ENCODE measurements around the gene TXLNB.
A peak's percentile ranks its signal among the peaks of the same experiment; 100 is the strongest.

Gene TXLNB

DNA sequence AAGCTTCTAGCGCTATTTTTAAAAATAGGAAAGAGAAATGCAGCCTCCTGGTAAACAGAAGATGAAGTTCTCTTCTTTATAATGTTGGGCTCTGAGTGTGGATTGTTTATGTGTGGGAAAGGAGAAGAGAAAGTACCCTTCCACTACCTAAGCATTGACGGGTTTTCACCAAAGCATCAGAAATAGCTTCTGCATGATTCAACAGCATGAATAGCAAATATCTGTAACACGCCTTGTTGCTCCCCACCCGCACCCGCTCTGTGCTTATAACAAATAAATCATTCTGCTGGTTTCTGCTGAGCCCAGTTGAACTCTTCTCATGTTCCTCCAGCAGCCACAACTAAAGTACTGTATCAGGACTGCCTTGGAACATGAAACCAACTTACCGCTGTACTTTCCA is 20.7 kb downstream of the TXLNB start:
- FAIRE-seq (no peak), DNase-seq (ENCODE audit: low spot score) (peak; percentile 49)

DNA sequence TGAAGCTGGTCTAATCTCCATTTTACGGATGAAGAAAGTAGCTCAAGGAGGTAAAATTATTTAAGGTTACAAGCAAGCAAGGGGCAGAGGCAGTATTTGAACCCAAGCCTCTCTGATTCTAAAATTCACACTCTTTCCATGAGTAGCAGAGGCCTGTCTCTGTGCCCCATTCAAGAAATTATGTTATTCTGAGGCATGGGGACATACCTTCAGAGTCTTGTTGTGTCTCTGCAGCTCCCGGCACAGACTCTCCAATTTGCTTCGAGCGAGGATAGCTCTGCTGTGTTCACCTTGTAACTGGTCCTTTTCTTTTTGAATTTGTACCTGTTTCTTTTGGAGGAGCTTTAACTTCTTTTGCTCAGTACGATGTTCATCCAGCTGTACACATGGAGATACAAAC is 21.5 kb downstream of the TXLNB start:
- FAIRE-seq, result no peak
- DNase-seq (ENCODE audit: low spot score), result no peak

DNA sequence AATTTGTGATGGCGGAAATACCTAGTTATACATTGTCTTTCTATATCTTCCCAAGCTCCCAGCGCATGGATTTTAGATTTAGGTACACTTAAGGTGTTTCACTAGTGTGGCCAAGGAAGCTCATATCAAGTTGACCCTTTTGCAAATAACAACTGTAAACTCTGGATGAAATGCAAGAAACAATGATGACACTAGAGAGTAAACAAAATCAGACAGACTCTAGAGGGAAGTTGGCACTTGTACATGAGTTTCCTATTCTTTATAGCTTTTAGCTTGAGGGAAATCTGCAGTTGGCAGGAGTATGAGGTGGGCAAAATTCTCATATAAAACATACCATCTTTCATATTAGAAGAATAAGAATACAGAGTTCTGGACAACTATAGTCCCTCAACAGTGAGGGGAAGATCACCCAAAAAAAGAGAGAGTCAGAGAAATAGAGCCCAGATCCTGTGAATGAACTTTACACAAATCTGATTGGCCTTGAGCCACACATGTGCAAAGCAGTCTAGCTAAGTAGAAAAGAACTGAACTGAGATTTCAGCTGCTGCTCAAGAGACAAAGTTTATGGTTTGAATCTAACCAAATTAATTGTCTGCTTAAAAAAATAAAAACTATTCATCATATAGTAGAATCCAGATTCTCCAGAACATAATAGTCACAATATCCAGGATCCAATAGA is 26.1 kb downstream of the TXLNB start:
- FAIRE-seq, result no peak
- no peak for DNase-seq (ENCODE audit: low spot score)

DNA sequence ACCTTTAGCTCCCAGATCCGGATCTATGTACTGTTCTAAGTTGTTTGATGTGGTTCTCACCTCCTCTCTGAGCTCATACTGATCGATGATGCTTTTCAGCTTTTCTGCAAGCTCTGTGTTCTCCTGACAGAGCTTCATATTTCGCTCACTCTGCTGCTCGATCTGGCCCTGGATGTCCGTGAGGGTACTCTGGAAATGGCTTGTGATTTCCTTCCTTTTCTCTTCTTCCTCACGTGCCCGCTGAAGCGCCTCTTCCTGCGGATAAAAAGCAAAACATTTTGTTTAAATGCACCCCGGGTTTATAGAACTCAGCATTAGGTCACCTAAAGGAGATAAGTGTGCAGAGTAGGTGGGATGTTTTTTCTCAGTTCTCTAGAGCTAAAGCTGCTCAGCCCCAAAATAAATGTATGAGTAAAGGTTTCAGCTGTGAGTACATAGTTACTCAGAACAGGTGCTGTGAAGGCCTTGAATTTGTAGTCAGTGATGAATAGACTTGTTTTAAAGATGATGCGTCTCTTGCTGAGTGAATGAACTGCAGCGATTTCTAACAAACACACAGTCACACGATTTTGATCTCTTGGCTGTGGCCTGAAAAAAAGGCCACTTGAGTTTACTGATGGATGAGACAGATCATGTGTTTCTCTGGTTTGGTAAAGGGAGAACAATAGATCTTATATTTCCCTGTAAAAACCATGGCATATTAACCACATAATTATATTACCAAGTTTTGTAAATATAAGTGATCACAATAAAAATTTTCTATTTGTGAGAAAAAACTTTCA is 29.1 kb downstream of the TXLNB start:
- no peak for FAIRE-seq
- DNase-seq (ENCODE audit: low spot score), result no peak

DNA sequence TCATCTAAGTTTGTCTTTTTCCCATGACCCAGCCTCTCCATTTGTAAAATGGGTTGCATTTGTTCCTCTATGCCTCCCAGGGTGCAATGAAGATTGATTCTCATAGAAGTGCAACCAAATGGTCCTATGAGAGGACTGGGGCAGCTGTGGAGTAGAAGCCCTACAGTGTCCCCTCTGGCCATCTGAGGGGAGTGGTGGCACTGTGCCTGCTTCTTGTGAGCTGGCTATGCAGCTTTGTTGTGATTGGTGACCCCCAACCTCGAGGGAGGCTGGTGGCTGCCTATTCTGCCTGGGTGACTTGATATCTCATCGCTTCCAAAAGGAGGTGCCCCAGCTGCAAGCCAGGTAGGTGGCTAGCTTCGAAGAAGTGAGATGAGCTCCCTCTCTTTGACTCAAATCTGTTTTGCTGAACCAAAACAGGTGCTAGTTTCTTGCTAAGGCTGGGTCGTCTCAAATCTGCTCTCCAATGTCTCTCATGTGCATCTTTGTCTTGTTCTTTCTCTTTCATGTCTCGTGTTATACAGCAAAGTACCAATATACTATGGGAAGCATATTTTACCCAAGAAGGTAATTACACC is 33.9 kb downstream of the TXLNB start:
- DNase-seq (ENCODE audit: low spot score) (no peak), FAIRE-seq (no peak)

DNA sequence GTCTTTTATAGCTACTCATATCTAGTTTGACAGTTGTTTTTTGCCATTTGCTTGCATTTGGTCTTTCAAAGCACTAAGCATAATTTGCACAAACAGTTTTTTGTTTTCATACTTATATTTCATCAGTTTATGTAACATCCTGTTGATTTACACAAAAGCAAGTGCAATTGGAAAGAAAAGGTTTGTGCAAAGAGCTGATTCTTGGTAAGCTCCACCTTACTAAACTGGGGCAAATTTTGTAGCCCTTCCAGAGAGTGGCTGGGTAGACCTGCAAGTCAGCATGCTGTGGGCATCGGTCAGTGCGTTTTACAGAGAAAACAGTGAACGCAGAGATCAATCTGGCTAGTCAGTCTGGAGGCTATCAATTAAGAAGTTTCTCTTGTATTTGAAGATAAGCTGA is 34.5 kb downstream of the TXLNB start:
- FAIRE-seq, result no peak
- DNase-seq (ENCODE audit: low spot score), result no peak

DNA sequence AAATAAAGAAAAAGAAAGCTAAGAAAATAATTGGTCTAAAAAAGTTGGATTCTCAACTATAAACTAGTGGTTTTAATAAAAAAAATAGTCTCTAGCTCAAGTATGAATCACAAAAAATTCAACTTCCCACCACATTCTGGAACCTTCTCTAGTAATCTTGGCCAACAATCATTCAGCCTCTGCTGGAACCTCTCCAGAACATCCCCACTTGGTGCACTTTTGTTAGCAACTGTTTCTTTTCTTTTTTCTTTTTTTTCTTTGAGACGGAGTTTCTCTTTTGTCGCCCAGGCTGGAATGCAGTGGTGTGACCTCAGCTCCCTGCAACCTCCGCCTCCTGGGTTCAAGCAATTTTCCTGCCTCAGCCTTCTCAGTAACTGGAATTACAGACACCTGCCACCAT is 35.7 kb downstream of the TXLNB start:
- DNase-seq (ENCODE audit: low spot score), result no peak
- FAIRE-seq, result no peak

DNA sequence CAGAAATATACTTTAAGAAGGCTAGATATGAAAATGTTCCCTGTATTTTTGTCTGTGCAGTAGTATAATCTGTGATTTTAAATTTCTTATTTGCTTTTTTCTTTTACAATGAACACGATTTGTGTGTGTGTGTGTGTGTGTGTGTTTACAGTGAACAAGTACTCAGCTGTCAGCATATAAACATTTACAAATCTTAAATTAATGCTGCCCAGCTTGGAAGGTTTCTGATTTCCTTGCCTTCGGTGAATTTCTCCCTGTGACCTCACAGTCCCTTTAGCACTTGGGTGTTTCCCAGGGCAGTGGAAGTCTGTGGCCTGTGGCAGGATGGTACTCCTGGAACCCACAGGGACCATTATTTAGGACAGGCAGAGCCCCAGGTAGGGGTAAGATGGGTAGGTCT is 37.6 kb downstream of the TXLNB start:
- no peak for DNase-seq (ENCODE audit: low spot score)
- no peak for FAIRE-seq

DNA sequence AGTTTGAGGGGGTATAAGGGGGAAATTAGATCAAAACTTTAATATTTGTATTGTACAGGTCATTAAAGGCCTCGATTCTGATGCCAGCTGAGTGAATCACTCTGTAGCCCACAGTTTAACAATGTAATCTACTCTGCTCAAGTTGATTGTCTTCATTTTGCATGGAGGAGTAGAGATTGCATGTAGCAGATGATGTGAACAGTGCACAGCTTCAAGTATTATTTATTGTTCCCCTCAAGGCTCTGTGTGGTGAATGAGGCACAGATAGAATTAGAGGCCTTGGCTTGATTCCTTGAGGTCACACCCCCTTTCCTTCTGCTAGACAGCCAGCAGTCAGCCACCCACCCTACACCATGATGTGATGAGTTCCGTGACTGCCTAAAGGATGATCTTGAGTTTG is 38.1 kb downstream of the TXLNB start:
- no peak for FAIRE-seq
- no peak for DNase-seq (ENCODE audit: low spot score)

DNA sequence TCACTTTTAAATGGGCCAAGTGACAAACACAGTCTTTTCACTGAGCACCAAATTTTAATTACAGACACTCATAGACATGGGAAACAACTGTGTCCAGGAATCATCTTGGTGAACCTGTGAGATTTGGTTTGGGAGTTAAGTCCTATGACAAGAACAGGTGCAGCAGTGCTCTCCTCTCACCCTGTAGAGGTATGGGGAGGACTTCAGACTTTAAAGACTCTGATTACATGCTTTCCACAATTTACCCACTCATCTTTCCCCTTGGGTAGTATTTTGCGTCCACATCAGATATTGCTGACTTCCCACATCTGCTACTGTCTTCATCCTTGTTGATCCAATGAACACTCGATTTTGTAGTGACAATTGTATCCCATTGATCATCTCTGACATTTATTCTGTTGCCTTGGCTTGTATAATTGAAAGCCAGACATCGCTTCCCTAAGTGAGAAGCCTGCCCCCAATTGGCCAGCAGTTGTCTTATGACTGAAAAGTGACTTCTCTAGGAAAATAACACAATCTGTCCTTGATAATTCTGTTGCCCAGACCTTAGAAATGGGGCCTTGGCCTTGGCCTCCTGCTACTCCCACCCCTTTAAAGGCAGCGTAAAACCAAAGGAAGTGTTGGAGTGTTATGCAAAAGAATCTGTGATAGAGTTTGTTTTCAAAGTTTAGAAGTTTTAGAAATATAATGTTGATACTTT is 40.0 kb downstream of the TXLNB start:
- no peak for FAIRE-seq
- DNase-seq (ENCODE audit: low spot score), result no peak

DNA sequence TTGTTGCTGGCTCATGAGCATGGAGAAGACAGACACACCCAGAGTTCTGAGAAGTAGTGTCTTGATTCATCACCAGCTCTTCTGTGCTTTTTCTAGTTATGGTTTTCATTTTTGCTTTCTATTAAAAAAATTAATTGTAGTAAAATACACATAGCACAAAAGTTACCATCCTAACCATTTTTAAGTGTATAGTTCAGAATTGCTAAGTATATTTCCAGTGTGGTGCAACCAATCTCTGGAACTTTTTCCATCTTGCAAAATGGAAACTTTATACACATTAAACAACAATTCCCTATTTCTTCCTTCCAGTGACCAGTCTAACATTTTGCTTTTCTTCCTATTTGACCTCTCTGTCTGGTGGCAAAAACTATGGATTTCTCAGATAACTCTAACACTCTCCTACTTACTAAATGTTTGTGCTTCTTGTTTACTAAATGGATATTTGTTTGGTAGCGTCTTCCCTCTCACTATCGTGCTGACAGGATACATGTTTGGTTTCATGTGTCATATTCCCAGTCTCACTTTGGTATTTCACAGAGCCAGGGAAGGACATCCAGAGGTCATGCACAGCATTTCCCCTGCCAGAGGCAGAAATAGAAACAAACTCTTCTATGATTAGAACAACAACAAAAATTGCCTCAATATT is 40.6 kb downstream of the TXLNB start:
- FAIRE-seq (no peak), DNase-seq (ENCODE audit: low spot score) (no peak)

DNA sequence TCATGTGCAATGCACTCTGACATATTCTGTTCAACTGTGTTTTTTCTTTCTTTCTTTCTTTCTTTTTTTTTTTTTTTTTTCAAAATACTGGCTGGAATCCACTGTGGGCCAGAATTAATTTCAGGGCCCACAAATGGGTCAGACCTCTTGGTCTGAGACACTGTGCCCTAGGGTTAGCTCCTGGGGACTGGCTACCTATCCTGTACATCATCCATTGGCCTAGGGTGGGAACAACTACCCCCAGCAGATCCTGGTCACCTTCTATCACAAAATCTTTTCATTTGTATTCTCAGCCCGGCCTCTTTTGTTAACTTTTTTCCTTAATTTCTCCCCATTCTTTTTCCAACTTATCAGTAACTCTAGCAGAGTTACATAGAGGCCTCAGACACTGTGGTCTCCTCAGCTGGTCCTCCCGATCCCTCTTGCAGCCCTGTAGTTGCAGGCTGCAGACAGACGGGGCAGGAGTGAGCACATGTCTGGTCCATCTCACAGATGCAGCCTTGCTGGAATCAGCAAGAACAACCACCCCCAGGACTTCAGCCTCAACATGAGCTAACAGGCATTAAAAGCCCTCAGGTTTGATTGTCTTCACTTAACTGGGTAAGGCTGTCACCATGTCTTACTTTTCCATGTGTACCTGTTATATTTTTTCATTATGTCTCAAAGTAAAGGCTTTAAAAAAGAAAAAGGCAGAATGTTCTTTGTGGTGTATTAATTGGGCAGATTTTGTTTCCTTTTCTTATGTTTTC is 41.3 kb downstream of the TXLNB start:
- peak; percentile 58 for DNase-seq (ENCODE audit: low spot score)
- FAIRE-seq, result no peak

DNA sequence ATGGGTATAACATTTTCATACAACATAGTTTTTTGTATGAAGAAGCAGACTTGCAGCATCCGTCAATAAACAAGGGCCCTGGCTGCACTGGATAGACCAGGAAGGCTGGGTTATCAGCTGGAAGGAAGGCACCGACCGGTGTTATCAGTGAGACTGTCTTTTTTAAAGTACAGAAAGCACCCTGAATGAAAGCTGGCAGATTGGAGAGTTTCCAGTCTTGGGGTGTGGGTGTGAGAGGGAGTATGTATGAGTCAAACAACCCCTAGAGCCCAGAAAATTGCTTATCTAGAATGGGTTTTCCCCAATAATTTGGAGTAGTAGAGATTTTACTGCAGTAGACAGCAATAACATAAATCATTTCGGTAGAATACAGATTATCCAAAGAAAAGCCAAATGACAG is 42.4 kb downstream of the TXLNB start:
- no peak for FAIRE-seq
- no peak for DNase-seq (ENCODE audit: low spot score)

DNA sequence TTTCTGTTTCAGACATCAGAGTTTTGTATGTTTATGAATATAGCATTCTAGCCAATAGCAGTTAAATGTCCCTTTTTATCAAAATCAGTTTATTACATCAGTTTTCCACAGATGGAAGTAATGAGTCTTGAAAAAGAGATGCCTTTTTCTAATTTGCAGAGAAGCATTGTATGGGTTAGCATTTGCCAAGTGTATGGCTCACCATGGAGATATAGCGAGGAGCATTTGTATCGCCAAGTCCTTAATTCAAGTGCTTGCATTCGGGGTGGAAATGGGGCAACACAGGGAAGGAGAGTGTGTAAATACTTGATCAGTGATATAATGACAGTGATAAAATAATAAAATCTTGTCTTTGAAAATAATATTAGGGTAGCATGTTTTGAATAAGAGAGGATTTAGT is 42.9 kb downstream of the TXLNB start:
- FAIRE-seq (no peak), DNase-seq (ENCODE audit: low spot score) (no peak)

DNA sequence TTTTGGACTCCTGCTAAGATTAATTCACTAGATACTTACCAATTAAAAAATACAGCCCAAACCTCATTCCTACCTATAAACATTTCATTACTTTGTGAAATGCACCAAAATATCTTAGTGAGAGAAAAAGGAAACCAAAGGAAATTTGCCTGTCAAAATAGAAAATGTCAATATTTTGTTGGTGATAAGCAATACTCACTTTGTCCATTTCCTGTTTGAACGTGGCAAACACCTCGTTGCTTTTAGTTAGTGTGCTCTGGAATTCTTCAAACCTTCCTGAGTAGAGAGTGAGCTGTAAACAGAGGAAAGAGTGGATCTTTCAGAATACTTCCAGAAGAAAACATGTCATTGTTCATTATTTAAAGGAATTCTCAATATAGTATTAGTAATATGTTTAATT is 44.2 kb downstream of the TXLNB start:
- FAIRE-seq, result no peak
- no peak for DNase-seq (ENCODE audit: low spot score)

DNA sequence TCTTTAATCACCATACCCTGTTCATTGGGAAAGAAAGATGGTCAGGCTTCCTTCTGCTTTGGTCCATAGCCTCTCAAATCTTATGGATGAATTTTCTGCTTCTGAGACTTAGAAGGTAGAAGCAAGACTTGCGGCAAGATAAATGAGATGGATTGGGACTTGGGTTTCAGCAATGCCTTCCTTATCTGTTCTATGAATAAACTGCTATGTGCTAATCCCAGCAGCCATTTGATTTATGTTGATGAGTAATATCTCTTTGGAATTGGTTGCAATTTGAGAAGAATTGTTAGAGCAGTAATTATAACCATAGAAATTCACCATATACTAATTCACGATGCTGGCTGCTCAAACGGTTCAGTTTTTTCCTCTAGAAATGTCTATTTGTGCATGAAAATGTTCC is 48.3 kb downstream of the TXLNB start:
- FAIRE-seq (no peak), DNase-seq (ENCODE audit: low spot score) (no peak)

DNA sequence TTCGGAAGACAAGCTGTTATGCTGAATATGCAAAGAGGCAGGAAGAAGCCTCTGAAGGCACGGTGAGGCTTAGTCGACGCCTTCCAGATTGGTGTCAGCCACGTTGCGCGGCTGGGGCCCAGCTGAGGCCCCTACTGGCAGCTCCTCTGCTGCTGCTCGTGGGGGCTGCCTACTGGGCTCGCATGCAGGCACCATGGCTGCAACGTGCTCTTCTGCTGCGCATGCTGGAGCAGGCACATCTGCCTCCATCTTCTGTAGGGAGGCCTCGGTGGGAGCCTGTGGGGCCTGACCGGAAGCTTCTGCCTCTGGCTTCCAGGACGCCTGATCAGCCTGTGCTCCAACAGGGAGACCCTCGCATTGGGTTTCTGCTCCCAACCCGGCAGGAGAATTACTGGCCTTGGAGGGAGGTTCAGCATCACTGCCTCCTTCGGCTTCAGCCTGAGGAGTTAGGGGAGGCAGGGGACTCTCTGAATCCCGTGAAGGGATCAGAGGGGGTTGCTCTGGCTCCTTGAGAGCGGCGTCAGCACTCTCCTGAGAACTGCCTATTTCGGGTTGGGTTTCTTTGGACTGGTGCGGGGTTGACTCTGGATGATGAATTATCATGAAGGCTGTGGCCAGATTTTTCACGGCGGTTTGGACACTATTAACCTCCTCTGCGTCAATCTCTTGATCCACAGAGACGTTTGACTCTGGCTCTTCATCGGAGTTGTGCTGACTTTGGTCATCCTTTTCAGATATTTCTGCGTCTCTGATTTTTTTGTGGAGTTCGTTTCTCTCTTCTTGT is 49.1 kb downstream of the TXLNB start:
- no peak for DNase-seq (ENCODE audit: low spot score)
- no peak for FAIRE-seq

DNA sequence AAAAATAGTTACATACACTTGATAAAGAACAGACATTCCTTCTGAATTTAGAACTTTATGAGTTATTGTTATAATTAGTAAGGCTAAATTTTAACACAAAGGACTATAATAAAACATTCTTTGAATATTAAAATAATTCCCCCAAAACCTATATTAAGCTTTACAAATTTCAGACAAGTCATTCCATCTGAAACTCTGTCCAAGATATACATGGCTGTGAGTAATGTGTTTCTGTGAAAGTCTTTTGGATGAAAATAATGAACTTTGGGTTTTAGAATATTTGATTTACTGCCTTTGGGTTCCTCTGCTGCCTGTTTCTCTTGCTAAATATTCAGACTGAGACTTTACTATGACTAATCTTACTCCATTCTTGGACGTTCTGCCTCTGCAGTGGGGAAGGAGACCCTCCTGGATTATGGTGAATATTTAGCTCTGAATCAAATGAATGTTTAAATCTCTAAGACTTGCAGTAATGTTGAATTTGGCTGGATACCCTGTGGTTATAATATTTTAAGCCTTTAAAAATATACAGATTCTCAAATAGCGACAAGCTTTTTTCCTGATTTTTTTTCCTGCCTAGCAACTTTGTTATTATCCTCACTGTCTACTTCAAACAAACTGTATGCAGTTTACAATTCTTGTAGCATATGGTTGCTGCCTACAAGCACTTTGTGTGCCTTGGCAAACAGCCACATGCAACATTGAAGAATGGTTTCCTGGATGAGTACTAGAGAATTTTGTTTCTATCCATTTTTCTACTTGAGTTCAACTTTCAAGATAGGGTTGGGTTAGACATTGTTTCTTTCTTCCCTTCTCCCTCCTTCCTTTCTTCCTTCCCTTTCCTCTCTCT is 51.4 kb downstream of the TXLNB start:
- DNase-seq (ENCODE audit: low spot score), result no peak

DNA sequence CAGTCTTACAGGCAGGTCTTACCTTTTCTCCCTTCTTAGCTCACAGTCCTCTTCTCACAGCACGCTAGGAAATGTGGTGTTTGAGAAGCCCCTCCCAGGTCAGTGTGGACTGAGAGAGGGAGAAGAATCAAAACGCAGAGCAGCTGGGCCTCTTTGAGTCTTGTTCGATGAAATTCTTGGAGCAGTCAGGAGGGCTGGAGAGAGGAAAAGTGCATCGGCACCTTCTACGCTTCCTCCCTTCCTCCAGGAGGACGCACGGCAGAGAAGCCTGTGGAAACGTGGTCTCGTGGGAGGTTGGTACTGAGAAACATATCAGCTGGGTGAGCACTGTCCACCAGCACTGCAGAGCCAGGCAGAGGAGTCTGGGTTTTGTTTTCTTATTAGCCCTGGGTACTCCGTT is 52.7 kb downstream of the TXLNB start:
- DNase-seq (ENCODE audit: low spot score), result no peak

More for the DNA sequence above, 51.4 kb downstream of the TXLNB start:
- no peak for FAIRE-seq

More for the DNA sequence above, 52.7 kb downstream of the TXLNB start:
- FAIRE-seq, result no peak
